ENCODE measurements around the gene ZFYVE27.

DNA sequence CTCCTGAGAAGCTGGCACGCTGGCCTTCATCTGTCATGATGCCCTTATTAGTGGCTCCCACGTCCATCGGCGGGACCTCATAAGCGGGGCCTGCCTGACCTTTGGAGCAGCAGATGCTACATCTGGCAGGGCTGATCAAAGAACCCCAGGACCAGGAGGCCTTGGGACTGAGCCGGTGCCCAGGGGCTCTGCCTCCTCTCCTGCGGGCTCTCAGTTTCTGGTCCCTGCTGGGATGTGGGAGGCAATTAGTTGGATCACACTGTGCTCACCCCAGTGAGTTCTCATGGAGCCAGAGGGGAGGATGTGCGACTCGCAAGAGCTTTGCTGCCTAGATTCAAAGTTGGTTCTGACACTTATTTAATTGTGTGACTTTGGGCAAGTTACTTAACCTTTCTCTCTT lies 63.5 kb downstream of the ZFYVE27 start:
- TF ChIP-seq, protein P1, sequence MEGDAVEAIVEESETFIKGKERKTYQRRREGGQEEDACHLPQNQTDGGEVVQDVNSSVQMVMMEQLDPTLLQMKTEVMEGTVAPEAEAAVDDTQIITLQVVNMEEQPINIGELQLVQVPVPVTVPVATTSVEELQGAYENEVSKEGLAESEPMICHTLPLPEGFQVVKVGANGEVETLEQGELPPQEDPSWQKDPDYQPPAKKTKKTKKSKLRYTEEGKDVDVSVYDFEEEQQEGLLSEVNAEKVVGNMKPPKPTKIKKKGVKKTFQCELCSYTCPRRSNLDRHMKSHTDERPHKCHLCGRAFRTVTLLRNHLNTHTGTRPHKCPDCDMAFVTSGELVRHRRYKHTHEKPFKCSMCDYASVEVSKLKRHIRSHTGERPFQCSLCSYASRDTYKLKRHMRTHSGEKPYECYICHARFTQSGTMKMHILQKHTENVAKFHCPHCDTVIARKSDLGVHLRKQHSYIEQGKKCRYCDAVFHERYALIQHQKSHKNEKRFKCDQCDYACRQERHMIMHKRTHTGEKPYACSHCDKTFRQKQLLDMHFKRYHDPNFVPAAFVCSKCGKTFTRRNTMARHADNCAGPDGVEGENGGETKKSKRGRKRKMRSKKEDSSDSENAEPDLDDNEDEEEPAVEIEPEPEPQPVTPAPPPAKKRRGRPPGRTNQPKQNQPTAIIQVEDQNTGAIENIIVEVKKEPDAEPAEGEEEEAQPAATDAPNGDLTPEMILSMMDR (IDR thresholded peaks at IDR 0.05; ENCODE audit: low read depth, low read length): no peak
- TF ChIP-seq EZH2phosphoT487 (IDR thresholded peaks at IDR 0.05; ENCODE audit: low read depth): no peak
